ENCODE data around the gene FZD1.

The FZD1 gene

DNA sequence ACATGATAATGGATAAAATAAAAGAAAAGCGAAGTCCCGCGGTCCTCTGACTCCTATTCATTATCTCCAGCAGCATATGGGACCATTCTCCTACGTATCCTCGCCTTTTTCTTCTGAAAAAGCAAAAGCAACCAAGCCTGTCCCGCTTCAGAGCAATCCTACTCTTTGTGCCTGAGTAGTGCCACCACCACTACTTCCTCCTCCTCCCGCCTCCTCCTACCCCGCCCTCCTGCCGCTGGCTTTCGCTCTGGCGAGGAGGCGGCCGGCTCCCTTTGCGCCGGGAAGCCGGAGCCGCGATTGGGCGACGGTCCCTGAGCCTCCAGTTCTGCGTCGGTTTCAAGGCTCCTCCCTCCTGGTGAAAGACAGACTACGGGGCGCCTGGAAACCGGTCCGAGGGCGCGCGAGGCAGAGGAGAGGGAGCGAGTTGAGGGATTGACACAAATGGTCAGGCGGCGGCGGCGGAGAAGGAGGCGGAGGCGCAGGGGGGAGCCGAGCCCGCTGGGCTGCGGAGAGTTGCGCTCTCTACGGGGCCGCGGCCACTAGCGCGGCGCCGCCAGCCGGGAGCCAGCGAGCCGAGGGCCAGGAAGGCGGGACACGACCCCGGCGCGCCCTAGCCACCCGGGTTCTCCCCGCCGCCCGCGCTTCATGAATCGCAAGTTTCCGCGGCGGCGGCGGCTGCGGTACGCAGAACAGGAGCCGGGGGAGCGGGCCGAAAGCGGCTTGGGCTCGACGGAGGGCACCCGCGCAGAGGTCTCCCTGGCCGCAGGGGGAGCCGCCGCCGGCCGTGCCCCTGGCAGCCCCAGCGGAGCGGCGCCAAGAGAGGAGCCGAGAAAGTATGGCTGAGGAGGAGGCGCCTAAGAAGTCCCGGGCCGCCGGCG lies at the start of gene FZD1:
Gene FZD1, plus strand, starts transcription at position 388 of the 878 bp plus-strand sequence. Its CDS starts 448 bp downstream, at position 836.
- peak; percentile 96 for DNase-seq

DNA sequence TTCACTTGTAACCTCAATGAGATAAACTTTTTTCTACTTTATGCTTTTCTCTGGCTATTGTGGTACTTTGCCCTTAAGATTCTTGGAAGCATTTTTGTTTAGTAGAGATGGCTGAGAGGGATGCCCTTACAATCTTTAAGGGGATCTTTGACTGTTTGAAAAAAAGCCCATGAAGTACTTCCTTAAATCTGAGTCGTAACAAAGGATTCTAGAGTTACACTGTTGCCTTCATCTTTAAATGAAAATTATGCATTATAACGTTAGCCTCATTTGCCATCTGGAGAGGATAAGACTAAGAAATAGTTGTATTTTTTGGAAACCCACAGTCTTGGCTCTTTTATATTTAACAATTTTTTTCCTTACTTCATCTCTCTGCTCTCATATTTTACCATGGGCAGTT lies 37.8 kb upstream of the FZD1 start:
- DNase-seq = no peak

DNA sequence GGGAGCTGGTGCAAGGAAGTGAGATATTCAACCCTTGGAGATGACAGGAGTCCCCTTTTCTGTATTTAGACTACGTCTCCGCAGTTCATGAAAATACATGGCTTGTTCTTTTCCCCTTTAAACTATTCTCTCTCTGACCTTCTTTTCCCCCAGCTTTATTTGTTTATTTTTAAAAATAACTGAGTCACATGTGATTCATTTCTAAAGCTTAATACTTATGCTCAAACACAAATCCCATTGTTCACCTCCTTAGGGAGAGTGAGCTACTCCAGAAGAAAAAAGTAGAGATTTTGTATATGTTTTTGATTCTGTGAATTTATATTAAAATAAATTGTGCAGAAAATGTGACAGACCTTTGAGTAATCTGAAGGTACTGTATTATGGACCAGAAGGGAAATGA lies 35.9 kb upstream of the FZD1 start:
- no peak for DNase-seq

- peak; percentile 29 to 82 for DNase-seq
Observed at GRCh38 chr7:91228927-91229558, 35.2 kb upstream of the FZD1 start.

GRCh38 chr7:91230100-91230499 lies 34.1 kb upstream of the FZD1 start:
- no peak for DNase-seq

GRCh38 chr7:91230503-91230902 lies 33.7 kb upstream of the FZD1 start:
- DNase-seq = no peak

DNA sequence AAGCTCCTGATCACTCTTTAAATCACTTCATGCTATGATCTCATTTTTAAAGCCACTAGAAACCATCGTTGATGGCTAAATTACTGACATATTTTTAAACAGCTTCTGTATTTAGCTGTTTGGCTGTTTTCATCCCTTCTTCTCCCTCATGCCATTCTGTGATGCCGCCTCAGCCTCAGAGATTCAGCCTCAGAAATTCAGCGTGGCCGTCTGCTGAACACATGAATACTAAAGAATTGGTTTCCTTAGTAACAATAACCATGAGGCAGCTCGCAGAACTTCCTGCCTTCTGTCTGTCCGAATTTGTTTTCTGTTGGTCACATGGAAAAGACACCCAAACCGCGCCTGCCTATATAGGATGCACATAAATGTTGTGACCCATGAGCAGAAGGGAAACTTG lies 31.0 kb upstream of the FZD1 start:
- no peak for DNase-seq

GRCh38 chr7:91235211-91235832 lies 28.9 kb upstream of the FZD1 start:
- no peak for DNase-seq

DNA sequence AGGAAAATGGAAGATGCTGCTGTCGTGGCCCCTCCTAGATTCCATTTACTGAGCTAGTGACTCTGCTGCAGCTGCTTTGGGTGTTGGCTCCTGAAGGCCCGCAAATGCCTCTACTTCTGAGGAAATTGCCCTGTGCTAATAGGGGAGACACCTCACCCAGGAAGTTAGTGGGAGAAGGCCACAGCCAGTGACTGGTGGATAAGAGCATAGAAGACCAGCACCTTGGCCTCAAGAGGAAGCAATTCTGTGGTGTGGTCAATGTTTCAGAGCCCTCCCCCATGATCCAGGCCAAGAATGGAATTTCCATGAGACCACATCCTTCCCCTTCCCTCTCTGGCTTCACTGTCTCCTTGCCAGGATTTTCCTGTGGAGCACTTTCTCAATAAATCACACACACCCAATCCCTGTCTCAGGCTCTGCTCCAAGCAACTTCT lies 25.0 kb upstream of the FZD1 start:
- DNase-seq = no peak

DNA sequence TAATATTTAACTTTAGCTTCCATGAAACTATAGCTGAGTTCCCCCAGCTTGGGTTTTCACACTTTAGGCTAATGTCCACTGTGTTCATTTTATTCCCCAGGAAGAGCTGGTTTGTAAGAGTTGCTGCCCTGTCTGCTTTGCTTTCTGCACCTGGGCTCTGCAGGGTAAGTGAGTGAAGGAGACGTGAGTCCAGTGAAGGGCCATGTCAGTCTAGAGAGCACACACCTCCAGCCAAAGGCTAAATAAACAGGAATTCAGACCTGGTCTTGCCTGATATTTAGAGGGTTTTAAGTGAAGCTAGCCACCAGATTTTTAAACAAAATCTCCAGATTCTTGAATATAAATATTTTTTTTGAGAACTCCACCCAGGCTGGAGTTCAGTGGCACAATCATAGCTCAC lies 24.5 kb upstream of the FZD1 start:
- no peak for DNase-seq

DNA sequence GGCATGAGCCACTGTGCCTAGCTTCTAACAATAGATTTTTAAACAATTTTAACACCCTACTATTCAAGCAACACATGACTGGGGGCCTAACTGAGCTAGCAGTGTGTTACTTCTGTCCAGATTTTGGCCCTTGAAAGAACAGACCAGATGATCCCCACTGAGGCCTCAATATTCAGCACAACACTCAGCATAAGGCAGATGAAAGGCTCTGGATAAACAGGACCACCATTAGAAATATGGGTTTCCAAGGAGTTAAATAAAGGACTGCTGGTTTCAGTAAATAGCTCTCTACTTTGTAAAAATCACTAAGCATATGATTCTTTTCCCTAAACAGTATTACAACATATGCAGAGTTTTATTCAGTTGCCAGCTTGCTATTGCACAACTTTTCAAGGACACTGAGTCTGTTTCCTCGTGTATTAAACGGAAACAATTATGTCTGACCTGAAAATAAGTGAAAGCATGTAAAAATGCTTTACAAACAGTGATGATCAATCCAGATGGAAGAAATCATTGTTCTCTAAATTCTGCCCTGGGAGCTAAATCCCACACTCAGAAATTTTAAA lies 23.8 kb upstream of the FZD1 start:
- DNase-seq = no peak

GRCh38 chr7:91242097-91242844 lies 22.0 kb upstream of the FZD1 start:
- DNase-seq = no peak

DNA sequence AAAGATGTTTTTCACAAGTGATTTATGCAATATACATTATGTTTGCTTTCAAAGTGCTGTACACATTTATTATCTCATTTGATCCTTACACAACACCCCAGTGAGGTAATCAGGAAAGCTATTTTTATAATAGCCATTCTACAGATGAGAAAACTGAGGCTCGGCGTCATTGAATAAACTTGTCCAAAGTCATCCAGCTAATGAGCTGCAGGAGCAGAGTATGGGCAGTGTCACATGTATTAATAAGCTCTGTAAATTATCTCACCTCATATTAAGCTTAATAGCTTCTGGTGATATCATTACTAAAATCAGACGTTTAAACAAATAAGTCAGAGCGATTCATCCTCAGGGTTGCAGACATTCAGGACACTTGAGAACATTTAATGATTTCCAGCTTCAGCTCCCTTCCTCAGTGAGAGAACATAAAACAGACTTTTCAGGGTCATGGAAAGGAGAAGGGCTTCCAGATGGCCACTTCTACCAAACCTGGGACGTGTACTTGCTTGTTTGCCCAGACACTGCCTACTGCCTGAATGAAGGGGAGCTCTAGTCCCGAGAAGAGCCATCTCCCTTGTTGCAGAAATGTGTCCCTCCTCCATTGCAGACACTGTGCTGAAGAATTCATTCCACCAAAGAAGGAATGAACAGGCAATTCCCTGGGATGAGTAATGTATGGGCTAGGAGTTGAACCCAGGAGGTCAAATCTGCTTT lies 20.5 kb upstream of the FZD1 start:
- peak; percentile 58 to 83 for DNase-seq

DNA sequence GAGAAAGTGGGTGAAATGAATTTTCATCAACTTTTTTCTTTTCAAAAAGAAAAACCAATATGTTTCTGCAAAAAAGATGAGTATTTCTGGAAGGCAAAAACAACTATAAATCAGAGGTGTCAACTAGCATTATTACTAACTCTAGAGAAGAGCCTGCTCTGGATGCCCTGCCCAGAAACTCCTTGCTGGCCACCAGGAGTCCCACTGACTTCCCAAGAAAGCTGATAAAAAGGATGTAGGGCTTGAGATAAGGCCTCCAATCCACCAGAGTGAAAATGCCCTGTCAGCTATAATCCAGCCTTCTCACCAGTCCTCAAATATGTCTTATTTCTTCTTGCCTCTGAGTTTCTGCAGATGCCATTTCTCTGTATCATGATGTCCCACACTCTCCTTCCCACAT lies 16.7 kb upstream of the FZD1 start:
- DNase-seq = no peak

- peak in 1 of 2 experiments; percentile 7 for DNase-seq
Observed at GRCh38 chr7:91248996-91249395, 15.2 kb upstream of the FZD1 start.

- DNase-seq = no peak
Observed at GRCh38 chr7:91249506-91250233, 14.6 kb upstream of the FZD1 start.

- DNase-seq = no peak
Observed at GRCh38 chr7:91250706-91251105, 13.5 kb upstream of the FZD1 start.

DNA sequence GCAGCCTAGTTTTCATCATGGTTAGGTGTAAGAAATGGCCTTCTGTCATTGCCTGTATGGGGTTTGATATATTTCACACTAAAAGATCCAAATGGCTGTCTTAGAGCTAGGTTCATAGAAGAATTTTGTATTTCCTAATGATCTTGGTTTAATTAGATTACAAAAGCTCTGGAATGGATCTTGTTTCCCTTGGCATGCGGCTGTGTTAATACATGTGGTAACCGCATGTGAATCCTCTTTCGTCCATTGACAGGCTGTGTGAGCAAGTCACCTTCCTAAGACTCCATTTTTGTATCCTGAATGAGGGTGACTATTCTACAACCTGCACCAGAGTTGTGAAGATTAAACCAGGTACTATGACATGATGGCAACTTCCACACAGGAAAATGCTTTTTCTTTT lies 12.4 kb upstream of the FZD1 start:
- no peak for DNase-seq

GRCh38 chr7:91263384-91264045 lies 718 bp upstream of the FZD1 start:
- DNase-seq = peak; percentile 44 to 72

- peak in 1 of 2 experiments; percentile 70 for DNase-seq
Observed at GRCh38 chr7:91264924-91265681, 870 bp downstream of the FZD1 start.

All from NCI-H524 (cell line).